A673 (cell line): Measurements from ENCODE around the gene MAP4K4. TPM values are rescaled to one million over a fixed set of nuclear protein-coding genes. Genes with fewer than 3 reads are reported as not detected.

Experiments used
- BruUV-seq: library from RNA; stranded (reverse); fragments of 400-500 nt; replicated peaks from 2 replicates; lab custom pipeline; 2021; lab: Mats Ljungman, UMichigan
- CTCF ChIA-PET: fragments of 300-600 bp; sonication (Branson Sonifier 250); formaldehyde crosslinking; loops from one replicate; lab custom pipeline; 2022; ENCODE audit warnings: antibody characterized with exemption; lab: Charles Lee
- POLR2A ChIA-PET: fragments of 300-600 bp; sonication (Branson Sonifier 250); formaldehyde crosslinking; loops from one replicate; lab custom pipeline; 2022; ENCODE audit warnings: antibody characterized with exemption; ENCODE audit not compliant: low non-redundant PET; lab: Charles Lee
- DNase-seq: peaks from one replicate; pipeline ENCODE4 v3.0.0-alpha.2; 2015; ENCODE audit warnings: low spot score
- H3K27ac ChIP-seq: fragments of 200-600 bp; sonication (generic); 2 replicates; pipeline ENCODE4 v1.5.1; 2016; ENCODE audit warnings: mixed run types, low read depth, mild to moderate bottlenecking, mixed read lengths, antibody characterized with exemption, low read length; ENCODE audit not compliant: poor library complexity, severe bottlenecking
- H3K27me3 ChIP-seq: fragments of 200-600 bp; sonication (generic); replicated peaks from 2 replicates; pipeline ENCODE4 v1.6.1; 2017; ENCODE audit warnings: mixed run types, low read depth, mild to moderate bottlenecking, mixed read lengths, antibody characterized with exemption, low read length; ENCODE audit not compliant: insufficient read depth, poor library complexity
- H3K36me3 ChIP-seq: fragments of 200-600 bp; sonication (generic); 2 replicates; pipeline ENCODE4 v1.6.1; 2016; ENCODE audit warnings: mixed run types, mild to moderate bottlenecking, mixed read lengths, antibody characterized with exemption, low read length; ENCODE audit not compliant: insufficient read depth, poor library complexity, severe bottlenecking
- H3K4me1 ChIP-seq: fragments of 200-600 bp; sonication (generic); 2 replicates; pipeline ENCODE4 v1.6.1; 2017; ENCODE audit warnings: mixed run types, mild to moderate bottlenecking, mixed read lengths, antibody characterized with exemption, low read length; ENCODE audit not compliant: insufficient read depth, poor library complexity, severe bottlenecking
- H3K4me3 ChIP-seq: fragments of 200-600 bp; sonication (generic); 2 replicates; pipeline ENCODE4 v1.5.1; 2016; ENCODE audit warnings: low read depth, mixed run types, mild to moderate bottlenecking, mixed read lengths, low read length; ENCODE audit not compliant: poor library complexity, severe bottlenecking
- H3K9me3 ChIP-seq: fragments of 200-600 bp; sonication (generic); 2 replicates; pipeline ENCODE4 v1.6.1; 2016; ENCODE audit warnings: mixed run types, low read depth, mild to moderate bottlenecking, mixed read lengths, antibody characterized with exemption, low read length; ENCODE audit not compliant: poor library complexity, severe bottlenecking
- EZH2 ChIP-seq: fragments of 200-600 bp; sonication (generic); IDR thresholded peaks from 2 replicates; pipeline ENCODE4 v1.6.1; 2017; ENCODE audit warnings: borderline replicate concordance, low read depth, mild to moderate bottlenecking, mixed read lengths, antibody characterized with exemption, low read length; ENCODE audit not compliant: poor library complexity, severe bottlenecking
- intact Hi-C: fragments of 100-400 bp; cut with micrococcal nuclease; formaldehyde crosslinking; loops from one replicate; pipeline ENCODE4 v1.10.0; 2022; ENCODE audit not compliant: unreplicated experiment
- total RNA-seq: library from RNA; stranded (reverse); gene quantifications from 2 replicates; pipeline ENCODE4 v1.2.3, GENCODE V29; 2021
- TF ChIP-seq, protein P1 (sequence below): fragments of 300-800, 200-600 bp; sonication (generic); conservative IDR thresholded peaks from 2 replicates; pipeline ENCODE4 v1.5.1; 2017; ENCODE audit warnings: low read depth, mild to moderate bottlenecking, antibody characterized with exemption, low read length, moderate library complexity, mixed read lengths

Gene MAP4K4
- total RNA-seq, 1 experiment from 2014 or later, result 157 TPM

DNA sequence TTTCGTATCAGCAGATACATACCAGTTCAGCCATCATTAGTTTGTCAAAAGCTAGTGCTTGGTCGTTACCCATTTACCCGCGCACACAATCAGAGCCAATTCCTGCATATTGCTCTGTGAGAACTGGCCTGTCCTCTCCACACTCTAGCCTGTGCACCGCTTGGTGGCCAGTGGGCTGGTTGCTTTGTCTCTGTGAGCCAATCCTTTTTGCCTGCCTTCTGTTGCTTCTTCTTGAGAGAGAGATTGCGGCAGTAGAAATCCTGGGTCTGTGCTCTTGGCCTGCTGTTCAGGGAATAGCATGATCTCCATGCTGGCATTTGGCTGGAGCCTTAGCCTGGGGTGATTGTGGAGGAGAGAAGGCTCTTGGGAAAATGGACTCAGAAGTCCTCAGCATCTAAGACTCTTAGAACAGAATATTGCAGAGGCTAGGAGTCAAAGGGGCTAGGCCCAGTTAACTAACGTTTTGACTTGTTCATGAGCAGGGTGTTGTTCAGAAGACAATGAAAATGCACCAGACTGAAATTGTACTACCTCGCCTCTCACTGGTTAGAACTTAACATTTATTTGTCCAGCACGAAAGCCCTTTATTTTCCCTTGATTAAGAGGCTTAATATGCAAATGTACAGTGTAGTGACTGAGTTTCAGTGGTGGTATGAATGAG lies 37.1 kb downstream of the MAP4K4 start:
- CTCF ChIA-PET, result no interaction called here
- no TSS peak for BruUV-seq
- no peaks in the 10 kb centered on the region for H3K27me3 ChIP-seq
- peaks cover 32% of the 10 kb centered on the region for H3K4me1 ChIP-seq
- no peak for TF ChIP-seq EZH2
- TF ChIP-seq, protein P1, sequence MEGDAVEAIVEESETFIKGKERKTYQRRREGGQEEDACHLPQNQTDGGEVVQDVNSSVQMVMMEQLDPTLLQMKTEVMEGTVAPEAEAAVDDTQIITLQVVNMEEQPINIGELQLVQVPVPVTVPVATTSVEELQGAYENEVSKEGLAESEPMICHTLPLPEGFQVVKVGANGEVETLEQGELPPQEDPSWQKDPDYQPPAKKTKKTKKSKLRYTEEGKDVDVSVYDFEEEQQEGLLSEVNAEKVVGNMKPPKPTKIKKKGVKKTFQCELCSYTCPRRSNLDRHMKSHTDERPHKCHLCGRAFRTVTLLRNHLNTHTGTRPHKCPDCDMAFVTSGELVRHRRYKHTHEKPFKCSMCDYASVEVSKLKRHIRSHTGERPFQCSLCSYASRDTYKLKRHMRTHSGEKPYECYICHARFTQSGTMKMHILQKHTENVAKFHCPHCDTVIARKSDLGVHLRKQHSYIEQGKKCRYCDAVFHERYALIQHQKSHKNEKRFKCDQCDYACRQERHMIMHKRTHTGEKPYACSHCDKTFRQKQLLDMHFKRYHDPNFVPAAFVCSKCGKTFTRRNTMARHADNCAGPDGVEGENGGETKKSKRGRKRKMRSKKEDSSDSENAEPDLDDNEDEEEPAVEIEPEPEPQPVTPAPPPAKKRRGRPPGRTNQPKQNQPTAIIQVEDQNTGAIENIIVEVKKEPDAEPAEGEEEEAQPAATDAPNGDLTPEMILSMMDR, result no peak
- H3K36me3 ChIP-seq, result no peaks in the 10 kb centered on the region
- no peak overlapping the region for H3K27ac ChIP-seq
- no peak for DNase-seq
- no peaks in the 10 kb centered on the region for H3K9me3 ChIP-seq
- no peak overlapping the region for H3K4me3 ChIP-seq
- POLR2A ChIA-PET, result no interaction called here
- intact Hi-C loops, result no loop called here

- no peak for DNase-seq
- Histone ChIP-seq H3K27me3 (no peaks in the 10 kb centered on the region), H3K9me3 (no peaks in the 10 kb centered on the region), H3K4me3 (no peak overlapping the region), H3K36me3 (no peaks in the 10 kb centered on the region), H3K4me1 (peaks cover 32% of the 10 kb centered on the region), H3K27ac (no peak overlapping the region)
- TF ChIP-seq, protein P1, result no peak
- no peak for TF ChIP-seq EZH2
- BruUV-seq, result no TSS peak
- intact Hi-C loops, result no loop called here
- ChIA-PET POLR2A (no interaction called here), CTCF (no interaction called here)
Observed at GRCh38 chr2:101735166-101735533, 37.6 kb downstream of the MAP4K4 start.

DNA sequence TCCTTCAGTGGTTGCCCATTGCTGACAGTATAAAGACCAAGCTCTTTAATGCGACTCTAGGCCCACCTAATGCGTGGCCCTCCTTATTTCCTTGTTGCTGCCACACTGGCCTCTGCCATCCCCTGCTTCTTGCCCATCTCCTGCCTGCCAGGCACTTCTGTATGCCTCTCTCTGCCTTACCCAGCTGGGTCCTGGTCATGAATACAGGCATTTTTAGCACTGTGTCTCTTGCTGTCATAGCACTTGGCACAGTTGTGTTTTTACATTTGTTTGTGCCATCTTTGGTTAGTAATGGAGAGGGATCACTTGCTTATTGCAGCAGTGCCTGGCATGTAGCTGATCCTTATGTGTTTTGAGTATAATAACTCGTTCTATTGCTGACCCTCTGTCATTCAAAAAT lies 38.7 kb downstream of the MAP4K4 start:
- intact Hi-C loops, result no loop called here

More for the DNA sequence above, 38.7 kb downstream of the MAP4K4 start:
- DNase-seq, result no peak
- Histone ChIP-seq H3K27me3 (no peaks in the 10 kb centered on the region), H3K36me3 (no peaks in the 10 kb centered on the region), H3K4me3 (no peak overlapping the region), H3K9me3 (no peaks in the 10 kb centered on the region), H3K27ac (no peak overlapping the region), H3K4me1 (peaks cover 35% of the 10 kb centered on the region)
- TF ChIP-seq, protein P1, result no peak
- no peak for TF ChIP-seq EZH2
- ChIA-PET CTCF (no interaction called here), POLR2A (no interaction called here)
- no TSS peak for BruUV-seq
